GM20000 (cell line): Measurements from ENCODE around the gene ILDR2.

ENCODE experiments used
- DNase-seq: peaks from one replicate; pipeline ENCODE4 v3.0.0; 2012; ENCODE audit warnings: low spot score
- CTCF ChIP-seq: IDR thresholded peaks from 2 replicates; pipeline ENCODE4 v1.5.1; 2012; ENCODE audit warnings: mild to moderate bottlenecking, control low read depth; ENCODE audit errors: extremely low read depth, missing control alignments

Gene ILDR2

GRCh38 chr1:166971252-166971651 lies 4.1 kb downstream of the ILDR2 start:
- DNase-seq = no peak
- TF ChIP-seq CTCF = no peak

DNA sequence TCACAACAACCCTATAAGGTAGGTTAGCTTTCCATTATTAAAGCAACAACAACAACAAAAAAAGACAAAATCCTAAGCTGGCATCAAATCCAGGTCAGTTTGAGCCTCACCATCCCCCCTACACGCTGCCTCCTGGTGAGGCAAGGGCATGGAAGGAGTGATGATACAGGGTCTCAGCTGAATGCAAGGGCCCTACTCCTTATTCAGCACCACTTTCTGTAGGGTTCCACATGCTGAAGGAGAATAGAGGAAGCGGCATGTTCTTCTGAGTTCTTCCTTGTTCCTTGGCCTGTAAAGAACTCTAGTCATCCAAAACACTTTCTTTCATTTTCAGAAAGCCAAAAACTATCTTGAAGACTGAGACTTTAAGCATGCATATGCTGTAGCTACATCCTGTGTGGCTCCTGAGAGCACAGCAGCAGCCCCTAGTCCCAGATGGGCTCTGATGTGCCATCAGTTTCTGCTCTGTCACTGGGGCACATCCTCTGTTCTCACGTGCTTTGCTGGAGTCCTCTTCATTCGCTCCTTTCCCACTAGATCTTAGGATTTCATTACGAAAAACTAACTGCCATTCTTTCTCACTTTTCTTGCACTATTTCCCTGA lies 6.2 kb downstream of the ILDR2 start:
- DNase-seq = no peak
- TF ChIP-seq CTCF = no peak

DNA sequence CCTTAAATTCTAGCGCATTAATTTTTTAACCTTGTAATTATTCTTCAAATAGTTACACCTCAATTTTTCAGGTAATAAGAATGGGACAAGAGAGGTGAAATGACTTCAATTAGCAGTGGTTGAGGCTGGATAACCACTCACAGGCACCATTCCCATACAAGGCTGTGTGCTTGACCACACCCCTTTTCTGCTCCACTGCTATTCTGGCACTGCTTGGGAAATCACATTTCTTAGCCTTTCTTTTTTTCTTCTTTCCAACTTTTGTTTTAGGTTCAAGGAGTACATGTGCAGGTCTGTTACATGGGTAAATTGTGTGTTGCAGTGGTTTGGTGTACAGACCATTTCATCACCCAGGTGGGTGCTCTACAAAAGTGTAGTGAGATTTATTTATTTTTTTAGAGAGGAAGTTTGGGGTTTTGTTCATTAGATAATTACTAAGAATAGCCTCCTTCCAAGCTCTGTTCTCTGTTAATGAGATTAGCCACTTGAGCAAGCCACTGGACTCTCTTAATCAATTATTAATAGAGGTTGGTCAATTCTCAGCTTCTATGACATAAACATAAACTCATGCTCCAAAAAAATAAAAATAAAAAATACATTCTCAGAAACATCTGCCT lies 14.4 kb downstream of the ILDR2 start:
- DNase-seq = no peak
- TF ChIP-seq CTCF = no peak

GRCh38 chr1:166956872-166957271 lies 18.5 kb downstream of the ILDR2 start:
- no peak for DNase-seq
- TF ChIP-seq CTCF = no peak

- no peak for TF ChIP-seq CTCF
- no peak for DNase-seq
Measured at GRCh38 chr1:166956057-166956850, 19.1 kb downstream of the ILDR2 start.

GRCh38 chr1:166953491-166953890 lies 21.8 kb downstream of the ILDR2 start:
- TF ChIP-seq CTCF = no peak
- no peak for DNase-seq
